Measurements from ENCODE around the gene OR2K2.

DNA sequence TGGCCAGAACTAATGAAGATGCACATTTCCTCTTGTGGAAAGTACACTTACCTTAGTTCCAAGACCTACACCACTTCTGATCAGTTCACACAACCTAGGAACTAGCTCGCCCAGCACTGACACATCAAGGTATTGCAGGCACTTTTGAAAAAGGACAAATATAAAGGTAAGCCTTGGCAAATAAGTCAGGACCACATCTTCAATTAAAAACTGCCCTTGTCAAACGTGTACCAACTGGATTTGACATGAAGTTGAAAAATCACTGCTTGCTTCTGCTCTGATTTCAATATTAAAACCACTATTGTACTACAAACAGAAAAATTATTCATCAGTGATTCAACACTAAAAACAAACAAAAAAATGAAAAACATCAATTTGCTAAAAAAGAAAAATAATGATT, 45.0 kb upstream of the OR2K2 start:
- TF ChIP-seq, protein P1, sequence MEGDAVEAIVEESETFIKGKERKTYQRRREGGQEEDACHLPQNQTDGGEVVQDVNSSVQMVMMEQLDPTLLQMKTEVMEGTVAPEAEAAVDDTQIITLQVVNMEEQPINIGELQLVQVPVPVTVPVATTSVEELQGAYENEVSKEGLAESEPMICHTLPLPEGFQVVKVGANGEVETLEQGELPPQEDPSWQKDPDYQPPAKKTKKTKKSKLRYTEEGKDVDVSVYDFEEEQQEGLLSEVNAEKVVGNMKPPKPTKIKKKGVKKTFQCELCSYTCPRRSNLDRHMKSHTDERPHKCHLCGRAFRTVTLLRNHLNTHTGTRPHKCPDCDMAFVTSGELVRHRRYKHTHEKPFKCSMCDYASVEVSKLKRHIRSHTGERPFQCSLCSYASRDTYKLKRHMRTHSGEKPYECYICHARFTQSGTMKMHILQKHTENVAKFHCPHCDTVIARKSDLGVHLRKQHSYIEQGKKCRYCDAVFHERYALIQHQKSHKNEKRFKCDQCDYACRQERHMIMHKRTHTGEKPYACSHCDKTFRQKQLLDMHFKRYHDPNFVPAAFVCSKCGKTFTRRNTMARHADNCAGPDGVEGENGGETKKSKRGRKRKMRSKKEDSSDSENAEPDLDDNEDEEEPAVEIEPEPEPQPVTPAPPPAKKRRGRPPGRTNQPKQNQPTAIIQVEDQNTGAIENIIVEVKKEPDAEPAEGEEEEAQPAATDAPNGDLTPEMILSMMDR (IDR thresholded peaks at IDR 0.05; ENCODE audit: insufficient read depth, low read length, poor library complexity, severe bottlenecking): no peak
- TF ChIP-seq EZH2phosphoT487 (conservative IDR thresholded peaks at IDR 0.05; ENCODE audit: low read length): no peak

All from SU-DHL-6 (cell line).